Measurements from ENCODE around the gene CACNG3.

Gene CACNG3

DNA sequence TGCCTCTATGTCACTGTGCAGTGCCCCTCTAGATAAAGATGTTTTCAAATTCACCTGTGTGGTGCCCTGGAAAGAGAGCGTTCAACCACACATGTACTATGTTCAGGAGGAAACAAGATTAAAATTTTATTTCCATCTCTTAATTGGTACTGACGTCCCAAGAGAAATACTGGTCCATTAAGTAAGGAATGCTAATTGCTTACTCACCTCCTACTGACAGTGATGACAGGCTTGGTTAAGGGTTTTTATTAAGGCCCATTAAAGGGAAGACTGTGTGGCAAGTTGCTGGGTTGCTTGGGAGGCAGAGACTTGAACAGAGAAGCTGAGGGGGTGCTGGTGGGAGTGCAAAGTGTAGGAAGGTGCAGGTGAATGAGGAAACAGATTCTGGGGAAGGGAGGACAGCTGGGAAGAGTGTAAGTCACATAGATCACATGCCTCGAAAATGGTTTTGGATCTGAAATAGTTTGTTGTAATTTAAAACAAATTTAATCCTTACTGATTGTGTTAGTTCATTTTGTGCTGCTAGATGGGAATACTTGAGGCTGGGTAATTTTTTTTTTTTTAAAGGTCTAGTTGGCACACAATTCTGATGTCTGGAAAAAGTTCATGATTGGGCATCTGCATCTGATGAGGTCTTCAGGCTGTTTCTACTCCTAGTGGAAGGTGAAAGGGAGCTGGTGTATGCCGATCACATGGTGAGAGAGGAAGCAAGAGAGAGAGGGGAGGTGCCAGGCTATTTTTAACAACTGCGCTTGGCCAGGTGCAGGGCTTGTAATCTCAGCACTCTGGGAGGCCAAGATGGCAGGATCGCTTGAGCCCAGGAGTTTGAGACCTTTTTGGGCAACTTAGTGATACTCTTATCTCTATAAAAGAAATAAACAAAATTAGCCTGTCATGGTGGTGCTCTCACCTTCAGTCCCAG is 140.5 kb downstream of the CACNG3 start:
- DNase-seq (ENCODE audit: low spot score): no peak

DNA sequence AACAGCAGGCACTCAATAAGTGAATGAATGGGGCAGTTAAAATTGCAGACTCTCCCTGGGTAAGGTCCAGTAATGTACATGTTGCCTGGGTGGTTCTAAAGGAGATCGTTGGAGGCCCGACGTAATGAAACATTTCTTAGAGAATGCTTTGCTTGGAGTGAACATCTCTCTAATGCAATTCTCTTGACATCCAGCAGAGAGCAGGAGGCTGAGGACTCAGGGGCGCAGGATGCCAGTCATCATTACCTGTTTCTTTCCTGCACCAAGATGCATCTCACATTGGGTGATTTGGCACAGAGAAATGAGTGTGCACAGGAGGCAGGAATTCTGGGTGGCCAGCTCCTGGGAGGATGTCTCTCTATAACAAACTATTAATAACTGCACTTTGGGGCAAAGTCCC is 152.9 kb downstream of the CACNG3 start:
- DNase-seq (ENCODE audit: low spot score): no peak
